Testis (tissue), 2 donors: ENCODE data around the gene DDX24.

Experiments
- POLR2A ChIP-seq: fragments of 450-650 bp; IDR thresholded peaks from one replicate; pipeline ENCODE4 v1.6.1; 2017; ENCODE audit warnings: antibody characterized with exemption, mild to moderate bottlenecking, moderate library complexity
- TF ChIP-seq, protein P1 (sequence below), 3 experiments: fragments of 450-650 bp in 2 of 3; fragments of 200-600 bp in 1 of 3; sonication (generic) in 1 of 3; IDR thresholded peaks; one replicate each; pipeline ENCODE4 v1.5.1; 2016 to 2019; ENCODE audit warnings: antibody characterized with exemption in 3 of 3, mild to moderate bottlenecking in 2 of 3, moderate library complexity in 1 of 3

DNA sequence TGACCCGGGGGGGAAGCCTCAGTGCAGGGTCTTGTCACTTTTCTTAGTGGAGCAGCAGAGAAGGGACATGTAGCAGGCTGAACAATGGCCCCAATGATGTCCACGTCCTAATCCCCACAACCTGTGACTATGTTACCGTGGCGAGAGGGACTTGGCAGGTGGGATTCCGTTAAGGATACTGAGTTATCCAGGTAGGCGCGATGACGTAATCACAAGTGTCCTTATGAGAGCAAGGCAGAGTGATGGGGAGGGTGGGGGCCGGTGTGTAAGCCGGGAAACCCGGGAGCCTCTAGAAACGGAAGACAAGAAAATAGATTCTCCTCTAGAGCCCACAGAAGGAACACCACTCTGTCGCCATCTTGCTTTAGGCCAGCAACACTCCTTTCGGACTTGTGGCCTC lies 50.4 kb downstream of the DDX24 start:
- TF ChIP-seq, protein P1, sequence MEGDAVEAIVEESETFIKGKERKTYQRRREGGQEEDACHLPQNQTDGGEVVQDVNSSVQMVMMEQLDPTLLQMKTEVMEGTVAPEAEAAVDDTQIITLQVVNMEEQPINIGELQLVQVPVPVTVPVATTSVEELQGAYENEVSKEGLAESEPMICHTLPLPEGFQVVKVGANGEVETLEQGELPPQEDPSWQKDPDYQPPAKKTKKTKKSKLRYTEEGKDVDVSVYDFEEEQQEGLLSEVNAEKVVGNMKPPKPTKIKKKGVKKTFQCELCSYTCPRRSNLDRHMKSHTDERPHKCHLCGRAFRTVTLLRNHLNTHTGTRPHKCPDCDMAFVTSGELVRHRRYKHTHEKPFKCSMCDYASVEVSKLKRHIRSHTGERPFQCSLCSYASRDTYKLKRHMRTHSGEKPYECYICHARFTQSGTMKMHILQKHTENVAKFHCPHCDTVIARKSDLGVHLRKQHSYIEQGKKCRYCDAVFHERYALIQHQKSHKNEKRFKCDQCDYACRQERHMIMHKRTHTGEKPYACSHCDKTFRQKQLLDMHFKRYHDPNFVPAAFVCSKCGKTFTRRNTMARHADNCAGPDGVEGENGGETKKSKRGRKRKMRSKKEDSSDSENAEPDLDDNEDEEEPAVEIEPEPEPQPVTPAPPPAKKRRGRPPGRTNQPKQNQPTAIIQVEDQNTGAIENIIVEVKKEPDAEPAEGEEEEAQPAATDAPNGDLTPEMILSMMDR (IDR thresholded peaks at IDR 0.05), result no peak
- no peak for TF ChIP-seq POLR2A
